ENCODE data around the gene ROR1. TPM values are rescaled to one million over a fixed set of nuclear protein-coding genes. Genes with fewer than 3 reads are reported as not detected.

The ROR1 gene
- total RNA-seq, 1 donor from 2014 or later = 0.26 TPM

- H3K4me3 ChIP-seq (ENCODE audit: low read depth, low read length) = no peak overlapping the region
- no peaks in the 10 kb centered on the region for H3K36me3 ChIP-seq (ENCODE audit: control insufficient read depth, insufficient read depth, low read length)
- no peaks in the 10 kb centered on the region for H3K27me3 ChIP-seq (ENCODE audit: control insufficient read depth, insufficient read depth, low read length)
- no peak for TF ChIP-seq CTCF (IDR thresholded peaks at IDR 0.05; ENCODE audit: insufficient read depth, low read length, severe bottlenecking)
- no peak for FAIRE-seq
- DNase-seq (ENCODE audit: low read depth) = no peak
These were observed 316.6 kb downstream of the ROR1 start for GRCh38 chr1:64090436-64090835.

- Histone ChIP-seq H3K4me3 (ENCODE audit: low read depth, low read length) (no peak overlapping the region), H3K36me3 (ENCODE audit: control insufficient read depth, insufficient read depth, low read length) (no peaks in the 10 kb centered on the region), H3K27me3 (ENCODE audit: control insufficient read depth, insufficient read depth, low read length) (no peaks in the 10 kb centered on the region)
- FAIRE-seq (no peak), DNase-seq (ENCODE audit: low read depth) (no peak)
- TF ChIP-seq CTCF (IDR thresholded peaks at IDR 0.05; ENCODE audit: insufficient read depth, low read length, severe bottlenecking) = no peak
These were observed 319.1 kb downstream of the ROR1 start for GRCh38 chr1:64092851-64093371.

- Histone ChIP-seq H3K36me3 (ENCODE audit: control insufficient read depth, insufficient read depth, low read length) (no peaks in the 10 kb centered on the region), H3K27me3 (ENCODE audit: control insufficient read depth, insufficient read depth, low read length) (no peaks in the 10 kb centered on the region), H3K4me3 (ENCODE audit: low read depth, low read length) (no peak overlapping the region)
- TF ChIP-seq CTCF (IDR thresholded peaks at IDR 0.05; ENCODE audit: insufficient read depth, low read length, severe bottlenecking) = no peak
- DNase-seq (ENCODE audit: low read depth) (peak; percentile 83), FAIRE-seq (no peak)
These were observed 320.1 kb downstream of the ROR1 start for GRCh38 chr1:64093941-64094340.

- FAIRE-seq (no peak), DNase-seq (ENCODE audit: low read depth) (no peak)
- Histone ChIP-seq H3K36me3 (ENCODE audit: control insufficient read depth, insufficient read depth, low read length) (no peaks in the 10 kb centered on the region), H3K4me3 (ENCODE audit: low read depth, low read length) (no peak overlapping the region), H3K27me3 (ENCODE audit: control insufficient read depth, insufficient read depth, low read length) (no peaks in the 10 kb centered on the region)
- no peak for TF ChIP-seq CTCF (IDR thresholded peaks at IDR 0.05; ENCODE audit: insufficient read depth, low read length, severe bottlenecking)
These were observed 322.0 kb downstream of the ROR1 start for GRCh38 chr1:64095832-64096231.

- Histone ChIP-seq H3K27me3 (ENCODE audit: control insufficient read depth, insufficient read depth, low read length) (no peaks in the 10 kb centered on the region), H3K36me3 (ENCODE audit: control insufficient read depth, insufficient read depth, low read length) (no peaks in the 10 kb centered on the region), H3K4me3 (ENCODE audit: low read depth, low read length) (no peak overlapping the region)
- no peak for FAIRE-seq
- no peak for TF ChIP-seq CTCF (IDR thresholded peaks at IDR 0.05; ENCODE audit: insufficient read depth, low read length, severe bottlenecking)
- no peak for DNase-seq (ENCODE audit: low read depth)
These were observed 324.0 kb downstream of the ROR1 start for GRCh38 chr1:64097859-64098258.

GRCh38 chr1:64098436-64098835 is 324.6 kb downstream of the ROR1 start:
- no peak for TF ChIP-seq CTCF (IDR thresholded peaks at IDR 0.05; ENCODE audit: insufficient read depth, low read length, severe bottlenecking)
- Histone ChIP-seq H3K36me3 (ENCODE audit: control insufficient read depth, insufficient read depth, low read length) (no peaks in the 10 kb centered on the region), H3K27me3 (ENCODE audit: control insufficient read depth, insufficient read depth, low read length) (no peaks in the 10 kb centered on the region), H3K4me3 (ENCODE audit: low read depth, low read length) (no peak overlapping the region)
- DNase-seq (ENCODE audit: low read depth) = no peak
- FAIRE-seq = no peak
